ENCODE data around the gene CDC14A.

CDC14A gene

GRCh38 chr1:100414693-100415497, 62.6 kb downstream of the CDC14A start:
- DNase-seq (ENCODE audit: low read depth) = no peak
- H3K4me3 ChIP-seq (ENCODE audit: low read depth, low read length) = no peak overlapping the region
- no peak for TF ChIP-seq CTCF (IDR thresholded peaks at IDR 0.05; ENCODE audit: low read depth, low read length, missing control alignments)

- H3K4me3 ChIP-seq (ENCODE audit: low read depth, low read length) = no peak overlapping the region
- TF ChIP-seq CTCF (IDR thresholded peaks at IDR 0.05; ENCODE audit: low read depth, low read length, missing control alignments) = no peak
- DNase-seq (ENCODE audit: low read depth) = no peak
These were observed 63.1 kb downstream of the CDC14A start for GRCh38 chr1:100415498-100415778.

- H3K4me3 ChIP-seq (ENCODE audit: low read depth, low read length) = no peak overlapping the region
- TF ChIP-seq CTCF (IDR thresholded peaks at IDR 0.05; ENCODE audit: low read depth, low read length, missing control alignments) = no peak
- no peak for DNase-seq (ENCODE audit: low read depth)
These were observed 66.8 kb downstream of the CDC14A start for GRCh38 chr1:100419072-100419471.

- no peak for DNase-seq (ENCODE audit: low read depth)
- H3K4me3 ChIP-seq (ENCODE audit: low read depth, low read length) = no peak overlapping the region
- TF ChIP-seq CTCF (IDR thresholded peaks at IDR 0.05; ENCODE audit: low read depth, low read length, missing control alignments) = no peak
These were observed 69.8 kb downstream of the CDC14A start for GRCh38 chr1:100422065-100422464.

- H3K4me3 ChIP-seq (ENCODE audit: low read depth, low read length) = no peak overlapping the region
- DNase-seq (ENCODE audit: low read depth) = peak; percentile 25
- TF ChIP-seq CTCF (IDR thresholded peaks at IDR 0.05; ENCODE audit: low read depth, low read length, missing control alignments) = peak; percentile 12
These were observed 71.6 kb downstream of the CDC14A start for GRCh38 chr1:100423832-100424337.

GRCh38 chr1:100428160-100428559, 75.9 kb downstream of the CDC14A start:
- DNase-seq (ENCODE audit: low read depth) = no peak
- no peak for TF ChIP-seq CTCF (IDR thresholded peaks at IDR 0.05; ENCODE audit: low read depth, low read length, missing control alignments)
- no peak overlapping the region for H3K4me3 ChIP-seq (ENCODE audit: low read depth, low read length)

GRCh38 chr1:100430325-100430756, 78.0 kb downstream of the CDC14A start:
- H3K4me3 ChIP-seq (ENCODE audit: low read depth, low read length) = no peak overlapping the region
- no peak for DNase-seq (ENCODE audit: low read depth)
- no peak for TF ChIP-seq CTCF (IDR thresholded peaks at IDR 0.05; ENCODE audit: low read depth, low read length, missing control alignments)

Measured in GM12864 (cell line).